Osteocyte (in vitro differentiated cells): ENCODE measurements around the gene SLC9A8. TPM values are rescaled to one million over a fixed set of nuclear protein-coding genes. Genes with fewer than 3 reads are reported as not detected.

Source experiments
- DNase-seq: peaks from one replicate; pipeline ENCODE4 v3.0.0; 2021; ENCODE audit warnings: mixed read lengths; ENCODE audit not compliant: unreplicated experiment; ENCODE audit errors: extremely low spot score
- H3K27ac Mint-ChIP-seq: one replicate; pipeline ENCODE4 v1.8.0; 2021; ENCODE audit warnings: mild to moderate bottlenecking, mixed read lengths; ENCODE audit not compliant: unreplicated experiment
- H3K27me3 Mint-ChIP-seq: one replicate; pipeline ENCODE4 v1.8.0; 2021; ENCODE audit warnings: mixed read lengths; ENCODE audit not compliant: unreplicated experiment
- H3K36me3 Mint-ChIP-seq: one replicate; pipeline ENCODE4 v1.8.0; 2021; ENCODE audit warnings: mixed read lengths; ENCODE audit not compliant: unreplicated experiment
- H3K4me1 Mint-ChIP-seq: one replicate; pipeline ENCODE4 v1.8.0; 2021; ENCODE audit warnings: mixed read lengths; ENCODE audit not compliant: unreplicated experiment
- H3K4me3 Mint-ChIP-seq: one replicate; pipeline ENCODE4 v1.8.0; 2021; ENCODE audit warnings: mild to moderate bottlenecking, moderate library complexity, mixed read lengths; ENCODE audit not compliant: unreplicated experiment
- H3K9me3 Mint-ChIP-seq: one replicate; pipeline ENCODE4 v1.8.0; 2021; ENCODE audit warnings: mixed read lengths; ENCODE audit not compliant: unreplicated experiment
- CTCF ChIP-seq: fragments of 200-600 bp; sonication (generic); IDR thresholded peaks from 2 replicates; pipeline ENCODE4 v1.5.0; 2021; ENCODE audit warnings: antibody characterized with exemption, mild to moderate bottlenecking, moderate library complexity
- total RNA-seq: library from RNA; stranded (reverse); gene quantifications from 2 replicates; pipeline ENCODE4 v1.2.1, GENCODE V29; 2021

SLC9A8 gene
- total RNA-seq, 1 donor from 2014 or later: 10.9 TPM

DNA sequence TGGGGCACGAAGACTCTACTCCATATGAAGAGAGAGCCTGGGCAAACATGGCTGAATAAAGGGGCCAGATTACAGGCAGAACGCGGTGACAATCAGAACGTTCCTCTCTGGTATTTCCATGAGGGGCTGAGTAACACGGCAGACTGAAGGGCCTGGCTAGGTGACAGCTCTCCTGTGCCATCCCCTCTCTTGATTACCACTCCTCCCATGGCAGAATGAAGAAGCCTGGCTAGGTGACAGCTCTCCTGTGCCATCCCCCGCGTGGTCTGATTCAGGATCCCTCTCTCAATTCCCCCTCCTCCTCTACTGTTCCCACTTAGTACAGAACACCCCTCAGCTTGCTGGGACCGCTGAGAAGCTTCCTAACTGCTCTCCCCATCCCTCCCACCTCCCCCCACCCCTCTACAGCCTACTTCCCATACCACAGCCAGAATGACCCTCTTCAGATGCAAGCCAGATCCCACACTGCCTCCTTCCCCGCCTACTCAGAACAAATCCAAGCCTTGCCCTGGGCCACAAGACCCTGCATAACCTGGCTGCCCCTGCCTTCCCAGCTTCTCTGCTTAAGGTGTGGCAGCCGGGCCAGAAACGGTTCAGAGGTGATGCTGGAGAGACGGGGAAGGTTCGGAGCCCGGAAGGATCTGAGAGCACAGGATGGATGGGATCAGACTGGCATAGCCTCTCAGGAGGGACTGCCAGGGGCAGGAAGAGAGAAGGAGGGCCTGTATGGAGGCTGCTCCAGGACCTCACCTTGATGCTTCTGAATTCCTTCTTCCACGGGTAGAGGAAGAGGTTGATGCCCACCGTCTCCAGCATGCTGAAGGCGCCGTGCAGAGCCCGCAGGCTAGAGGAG is 95.0 kb downstream of the SLC9A8 start:
- DNase-seq: no peak
- H3K27me3 Mint-ChIP-seq: no peaks in the 10 kb centered on the region
- no peaks in the 10 kb centered on the region for H3K9me3 Mint-ChIP-seq
- H3K27ac Mint-ChIP-seq: no peak overlapping the region
- no peak for TF ChIP-seq CTCF
- H3K4me1 Mint-ChIP-seq: peaks cover 8% of the 10 kb centered on the region
- H3K4me3 Mint-ChIP-seq: no peak overlapping the region
- peaks cover 27% of the 10 kb centered on the region for H3K36me3 Mint-ChIP-seq

- peaks cover 12% of the 10 kb centered on the region for H3K4me1 Mint-ChIP-seq
- no peak overlapping the region for H3K4me3 Mint-ChIP-seq
- H3K9me3 Mint-ChIP-seq: no peaks in the 10 kb centered on the region
- H3K27ac Mint-ChIP-seq: no peak overlapping the region
- H3K27me3 Mint-ChIP-seq: no peaks in the 10 kb centered on the region
- no peak for DNase-seq
- TF ChIP-seq CTCF: no peak
- peaks cover 27% of the 10 kb centered on the region for H3K36me3 Mint-ChIP-seq
These were observed 95.6 kb downstream of the SLC9A8 start for GRCh38 chr20:49908258-49908565.

- Mint-ChIP-seq H3K27ac (peak overlapping the region; percentile 61), H3K36me3 (peaks cover 22% of the 10 kb centered on the region), H3K9me3 (no peaks in the 10 kb centered on the region), H3K4me1 (peaks cover 27% of the 10 kb centered on the region), H3K4me3 (no peak overlapping the region), H3K27me3 (no peaks in the 10 kb centered on the region)
- DNase-seq: no peak
- no peak for TF ChIP-seq CTCF
These were observed 97.1 kb downstream of the SLC9A8 start for GRCh38 chr20:49909499-49910339.

GRCh38 chr20:49910340-49910706 is 97.7 kb downstream of the SLC9A8 start:
- no peak overlapping the region for H3K4me3 Mint-ChIP-seq
- H3K27ac Mint-ChIP-seq: no peak overlapping the region
- TF ChIP-seq CTCF: no peak
- no peaks in the 10 kb centered on the region for H3K27me3 Mint-ChIP-seq
- peaks cover 17% of the 10 kb centered on the region for H3K36me3 Mint-ChIP-seq
- H3K4me1 Mint-ChIP-seq: peaks cover 27% of the 10 kb centered on the region
- H3K9me3 Mint-ChIP-seq: no peaks in the 10 kb centered on the region
- DNase-seq: no peak

DNA sequence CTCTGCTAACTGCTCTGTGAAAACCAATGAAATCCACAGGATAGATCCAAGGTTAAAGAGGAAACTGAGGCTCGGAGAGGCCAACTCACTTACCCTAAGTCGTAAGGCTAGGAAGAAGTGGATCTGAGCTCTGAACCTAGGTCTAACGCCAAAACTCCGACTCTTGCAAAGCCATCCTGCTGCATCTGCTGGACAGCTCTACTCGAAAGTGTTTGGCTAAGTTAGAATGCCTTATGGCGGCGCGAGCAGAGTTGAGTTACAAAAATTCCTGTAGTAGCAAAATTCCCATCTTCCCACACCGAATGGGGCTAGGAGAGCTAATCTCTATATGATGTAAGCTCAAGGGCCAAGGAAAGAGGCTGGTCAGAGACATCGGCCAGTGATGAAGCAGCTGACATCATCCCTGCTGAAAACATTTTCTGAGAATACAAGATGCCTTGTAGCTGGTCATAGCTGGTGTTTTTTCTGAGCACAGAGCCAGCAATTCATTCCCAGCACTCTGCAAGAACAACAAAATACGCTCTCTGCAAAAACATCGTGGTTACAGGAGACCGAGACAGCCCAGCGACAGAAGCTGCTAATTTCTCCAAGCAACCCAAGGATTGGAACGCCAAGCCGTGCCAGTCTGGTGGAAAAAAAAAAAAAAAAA is 100.9 kb downstream of the SLC9A8 start:
- DNase-seq: no peak
- peaks cover 4% of the 10 kb centered on the region for H3K36me3 Mint-ChIP-seq

More for the DNA sequence above, 100.9 kb downstream of the SLC9A8 start:
- Mint-ChIP-seq H3K9me3 (no peaks in the 10 kb centered on the region), H3K4me3 (peak overlapping the region; percentile 98), H3K27ac (peak overlapping the region; percentile 90), H3K4me1 (peaks cover 36% of the 10 kb centered on the region), H3K27me3 (no peaks in the 10 kb centered on the region)
- no peak for TF ChIP-seq CTCF
